HepG2 (cell line): ENCODE results near the gene AMZ1. TPM values are rescaled to one million over a fixed set of nuclear protein-coding genes. Genes with fewer than 3 reads are reported as not detected.

Experiments
- CSRNP2 ChIP-seq: sonication (generic); formaldehyde crosslinking; conservative IDR thresholded peaks from 2 replicates; pipeline ENCODE4 v1.8.0; 2022; ENCODE audit warnings: low read depth, missing genetic modification reagents
- FOXC1 ChIP-seq: sonication (generic); formaldehyde crosslinking; IDR thresholded peaks from 2 replicates; pipeline ENCODE4 v1.8.0; 2022; ENCODE audit warnings: mild to moderate bottlenecking, missing genetic modification reagents, borderline replicate concordance
- GMEB1 ChIP-seq: sonication (generic); formaldehyde crosslinking; IDR thresholded peaks from 2 replicates; pipeline ENCODE4 v1.5.1; 2020; ENCODE audit warnings: missing genetic modification reagents, mild to moderate bottlenecking, borderline replicate concordance
- HES4 ChIP-seq: sonication (generic); formaldehyde crosslinking; IDR thresholded peaks from 2 replicates; pipeline ENCODE4 v1.9.0; 2021; ENCODE audit warnings: mild to moderate bottlenecking, missing genetic modification reagents, borderline replicate concordance
- POGK ChIP-seq: sonication (generic); formaldehyde crosslinking; conservative IDR thresholded peaks from 2 replicates; pipeline ENCODE4 v1.8.0; 2022; ENCODE audit warnings: mild to moderate bottlenecking, moderate library complexity, missing genetic modification reagents
- THAP8 ChIP-seq: sonication (generic); formaldehyde crosslinking; IDR thresholded peaks from 2 replicates; pipeline ENCODE4 v1.5.1; 2020; ENCODE audit warnings: missing genetic modification reagents, mild to moderate bottlenecking, borderline replicate concordance
- TP53 ChIP-seq: sonication (generic); formaldehyde crosslinking; conservative IDR thresholded peaks from 2 replicates; pipeline ENCODE4 v1.4.0; 2020; ENCODE audit warnings: missing genetic modification reagents
- ZBTB40 ChIP-seq, 2 experiments: fragments of 450-650 bp in 1 of 2; sonication (generic) in 1 of 2; formaldehyde crosslinking in 1 of 2; IDR thresholded peaks; 2 replicates each; pipeline versions ENCODE4 v1.6.1 to v1.8.0; 2016 to 2022; ENCODE audit warnings: antibody characterized with exemption in 1 of 2, mild to moderate bottlenecking in 1 of 2, missing genetic modification reagents in 1 of 2
- ZFP36L1 ChIP-seq: sonication (generic); formaldehyde crosslinking; IDR thresholded peaks from 2 replicates; pipeline ENCODE4 v1.8.0; 2022; ENCODE audit warnings: mild to moderate bottlenecking, missing genetic modification reagents, moderate library complexity
- ZNF138 ChIP-seq: sonication (generic); formaldehyde crosslinking; IDR thresholded peaks from 2 replicates; pipeline ENCODE4 v1.5.0; 2020; ENCODE audit warnings: mild to moderate bottlenecking, low read depth, missing genetic modification reagents
- ZNF619 ChIP-seq: sonication (generic); formaldehyde crosslinking; IDR thresholded peaks from 2 replicates; pipeline ENCODE4 v1.4.0; 2020; ENCODE audit warnings: mild to moderate bottlenecking, missing genetic modification reagents
- polyA plus RNA-seq, 8 experiments: library from polyadenylated mRNA; depleted of rRNA in 3 of 8; stranded (reverse) in 7 of 8; unstranded in 1 of 8; fragments of >200 nt; fragmentation: Illumina TruSeq in 4 of 8; extraction: Trizol in 4 of 8; gene quantifications; 2 replicates each; pipeline versions ENCODE4 v1.2.1 to v1.2.3, GENCODE V29; 2011 to 2016; ENCODE audit warnings: low read depth in 4 of 8, missing spikeins in 1 of 8, mixed read lengths in 1 of 8; ENCODE audit not compliant: insufficient read depth in 1 of 8
- total RNA-seq, 5 experiments: library from RNA; depleted of rRNA; stranded (reverse); fragments of >200 nt; fragmentation: Illumina TruSeq; extraction: Trizol; gene quantifications; 2 replicates each; pipeline ENCODE4 v1.2.3, GENCODE V29; 2016; ENCODE audit warnings: low read depth in 1 of 5

AMZ1 gene
- total and polyA plus RNA-seq, 2 of the 13 experiments (the other 11 are each of a cell fraction or from before 2014, with no cell fraction given): 0.03 TPM; not detected in 1

- TF ChIP-seq GMEB1 (CRISPR knock-in tag): peak; percentile 74; the same call in 1 of the 2 replicates
- TF ChIP-seq HES4 (CRISPR knock-in tag): peak; percentile 94
- peak; percentile 97 for TF ChIP-seq ZFP36L1
- TF ChIP-seq POGK (CRISPR knock-in tag): peak; percentile 89
- TF ChIP-seq CSRNP2 (CRISPR knock-in tag): no peak
- peak; percentile 76; the same call in 1 of the 2 replicates for TF ChIP-seq ZNF619 (CRISPR knock-in tag)
- 0 out of 2 replicates have a peak, but pooled peaks have one; percentile 53 for TF ChIP-seq TP53 (CRISPR knock-in tag)
- no peak for TF ChIP-seq THAP8 (CRISPR knock-in tag)
- TF ChIP-seq ZNF138 (CRISPR knock-in tag): peak; percentile 48; the same call in 1 of the 2 replicates
- peak; percentile 83; the same call in 1 of the 2 replicates for TF ChIP-seq FOXC1 (CRISPR knock-in tag)
- TF ChIP-seq ZBTB40 (IDR thresholded peaks at IDR 0.05): no peak
- TF ChIP-seq ZBTB40 (CRISPR knock-in tag; IDR thresholded peaks at IDR 0.05): peak; percentile 86
These were observed 24.7 kb upstream of the AMZ1 start (continued) for GRCh38 chr7:2663121-2663886.
